GM21447 (cell line): ENCODE results near the gene RERE.
"Not testable (repeated sequence)": the region's sequence is repeated elsewhere in the genome, so short reads cannot be mapped to it uniquely, and the experiment has no call there.

Experiments used
- ATAC-seq: cut with Tn5 transposase; IDR thresholded peaks from one replicate; pipeline ENCODE4 v1.9.1; 2021; ENCODE audit not compliant: unreplicated experiment

RERE gene

GRCh38 chr1:8809342-8809736, 8.1 kb downstream of the RERE start:
- ATAC-seq, result no peak

GRCh38 chr1:8807004-8807403, 10.4 kb downstream of the RERE start:
- ATAC-seq, result no peak

- ATAC-seq, result no peak
These were observed 17.0 kb downstream of the RERE start for GRCh38 chr1:8800416-8800815.

- no peak for ATAC-seq
These were observed 20.2 kb downstream of the RERE start for GRCh38 chr1:8797216-8797615.

GRCh38 chr1:8796812-8797211, 20.6 kb downstream of the RERE start:
- no peak for ATAC-seq

GRCh38 chr1:8794605-8795004, 22.8 kb downstream of the RERE start:
- no peak for ATAC-seq

- no peak for ATAC-seq
These were observed 25.6 kb downstream of the RERE start for GRCh38 chr1:8791819-8792218.

- ATAC-seq, result no peak
These were observed 26.5 kb downstream of the RERE start for GRCh38 chr1:8790987-8791386.

GRCh38 chr1:8790478-8790877, 27.0 kb downstream of the RERE start:
- no peak for ATAC-seq

GRCh38 chr1:8789314-8790214, 27.9 kb downstream of the RERE start:
- no peak for ATAC-seq

- no peak for ATAC-seq
These were observed 30.2 kb downstream of the RERE start for GRCh38 chr1:8787218-8787617.

GRCh38 chr1:8786204-8786603, 31.2 kb downstream of the RERE start:
- ATAC-seq, result not testable (repeated sequence)

GRCh38 chr1:8782955-8783354, 34.5 kb downstream of the RERE start:
- no peak for ATAC-seq

GRCh38 chr1:8782001-8782620, 35.3 kb downstream of the RERE start:
- no peak for ATAC-seq

- ATAC-seq, result no peak
These were observed 37.0 kb downstream of the RERE start for GRCh38 chr1:8780405-8780804.

- ATAC-seq, result no peak
These were observed 39.6 kb downstream of the RERE start for GRCh38 chr1:8777867-8778266.

- ATAC-seq, result no peak
These were observed 41.3 kb downstream of the RERE start for GRCh38 chr1:8776104-8776503.

GRCh38 chr1:8767006-8767405, 50.4 kb downstream of the RERE start:
- ATAC-seq, result no peak

GRCh38 chr1:8765198-8765597, 52.2 kb downstream of the RERE start:
- ATAC-seq, result no peak

- no peak for ATAC-seq
These were observed 53.0 kb downstream of the RERE start for GRCh38 chr1:8764293-8764937.

GRCh38 chr1:8763888-8764287, 53.6 kb downstream of the RERE start:
- peak; percentile 55 for ATAC-seq

- no peak for ATAC-seq
These were observed 62.4 kb downstream of the RERE start for GRCh38 chr1:8754993-8755392.
